SU-DHL-6 (cell line): ENCODE data around the gene THAP11.

ENCODE experiments used
- H2AFZ ChIP-seq: fragments of 200-600 bp; sonication (generic); 2 replicates; pipeline ENCODE4 v1.6.1; 2014; ENCODE audit warnings: low read depth, mild to moderate bottlenecking, moderate library complexity, mixed read lengths, antibody characterized with exemption, low read length; ENCODE audit not compliant: severe bottlenecking
- H3F3A ChIP-seq: fragments of 200-600 bp; shearing (Covaris generic); 2 replicates; pipeline ENCODE4 v1.6.0; 2016; ENCODE audit warnings: antibody characterized with exemption, mild to moderate bottlenecking; ENCODE audit not compliant: insufficient read depth
- H3K27ac ChIP-seq: fragments of 200-600 bp; sonication (generic); 2 replicates; pipeline ENCODE4 v1.5.1; 2016; ENCODE audit warnings: low read depth, mild to moderate bottlenecking, low read length, moderate library complexity, mixed read lengths
- H3K27me3 ChIP-seq: fragments of 200-600 bp; sonication (generic), shearing (Covaris generic); 2 replicates; pipeline ENCODE4 v1.6.0; 2014; ENCODE audit warnings: mild to moderate bottlenecking, low read length
- H3K36me3 ChIP-seq: fragments of 200-600 bp; sonication (generic); 2 replicates; pipeline ENCODE4 v1.6.1; 2014; ENCODE audit warnings: mild to moderate bottlenecking, low read length, mixed read lengths
- H3K4me2 ChIP-seq: fragments of 300-600, 200-600 bp; shearing (Covaris generic), sonication (generic); 2 replicates; pipeline ENCODE4 v1.6.0; 2014; ENCODE audit warnings: low read length, low read depth, mild to moderate bottlenecking; ENCODE audit not compliant: poor library complexity, severe bottlenecking
- H3K4me3 ChIP-seq: fragments of 200-600 bp; sonication (generic); 2 replicates; pipeline ENCODE4 v1.5.1; 2014; ENCODE audit warnings: antibody characterized with exemption, low read length, mild to moderate bottlenecking, mixed read lengths; ENCODE audit not compliant: insufficient read depth, poor library complexity, severe bottlenecking
- H3K79me2 ChIP-seq: fragments of 200-600 bp; sonication (generic); 2 replicates; pipeline ENCODE4 v1.6.1; 2014; ENCODE audit warnings: mild to moderate bottlenecking, low read length, moderate library complexity; ENCODE audit not compliant: insufficient read depth
- H3K9ac ChIP-seq: fragments of 200-600 bp; sonication (generic); 2 replicates; pipeline ENCODE4 v1.7.0; 2014; ENCODE audit warnings: mild to moderate bottlenecking, low read length
- H3K9me2 ChIP-seq: fragments of 200-600 bp; sonication (generic); replicated peaks from 2 replicates; pipeline ENCODE4 v1.6.1; 2014; ENCODE audit warnings: low read length; ENCODE audit not compliant: insufficient read depth
- H3K9me3 ChIP-seq: fragments of 200-600 bp; sonication (generic); 2 replicates; pipeline ENCODE4 v1.6.1; 2014; ENCODE audit warnings: low read length, mixed read lengths; ENCODE audit not compliant: insufficient read depth
- H4K20me1 ChIP-seq: fragments of 200-600 bp; sonication (generic); 2 replicates; pipeline ENCODE4 v1.6.1; 2014; ENCODE audit warnings: low read depth, mild to moderate bottlenecking, antibody characterized with exemption, low read length, moderate library complexity, mixed read lengths
- CTCF ChIP-seq: fragments of 200-600 bp; sonication (generic); IDR thresholded peaks from one replicate; pipeline ENCODE4 v1.5.1; 2017; ENCODE audit warnings: antibody characterized with exemption, mild to moderate bottlenecking, low read length, moderate library complexity; ENCODE audit not compliant: insufficient read depth, poor library complexity, severe bottlenecking
- EZH2phosphoT487 ChIP-seq: fragments of 200-600 bp; sonication (generic), shearing (Covaris generic); conservative IDR thresholded peaks from 2 replicates; pipeline ENCODE4 v1.6.1; 2018; ENCODE audit warnings: mild to moderate bottlenecking, antibody characterized with exemption, low read length, moderate library complexity, mixed read lengths

THAP11 gene

GRCh38 chr16:67807148-67807682, 34.9 kb upstream of the THAP11 start:
- no peaks in the 10 kb centered on the region for H3F3A ChIP-seq
- no peak overlapping the region for H3K27ac ChIP-seq
- no peaks in the 10 kb centered on the region for H3K36me3 ChIP-seq
- H3K27me3 ChIP-seq: no peaks in the 10 kb centered on the region
- TF ChIP-seq EZH2phosphoT487 (no peak), CTCF (no peak)
- peak overlapping the region; percentile 80 for H2AFZ ChIP-seq
- peak overlapping the region; percentile 83 for H3K4me3 ChIP-seq
- H3K9ac ChIP-seq: peak overlapping the region; percentile 81
- H3K9me2 ChIP-seq: no peaks in the 10 kb centered on the region
- peaks cover 9% of the 10 kb centered on the region; the same call in 1 of the 2 replicates for H3K79me2 ChIP-seq
- H3K4me2 ChIP-seq: peak overlapping the region; percentile 69
- no peaks in the 10 kb centered on the region for H4K20me1 ChIP-seq
- no peaks in the 10 kb centered on the region for H3K9me3 ChIP-seq

- Histone ChIP-seq H3K9ac (no peak overlapping the region), H3K36me3 (no peaks in the 10 kb centered on the region), H3K9me3 (no peaks in the 10 kb centered on the region), H4K20me1 (no peaks in the 10 kb centered on the region), H3K27me3 (no peaks in the 10 kb centered on the region), H3K4me2 (no peak overlapping the region), H3K79me2 (no peaks in the 10 kb centered on the region), H3K27ac (no peak overlapping the region), H3K9me2 (no peaks in the 10 kb centered on the region), H2AFZ (no peak overlapping the region), H3F3A (no peaks in the 10 kb centered on the region), H3K4me3 (no peak overlapping the region)
- TF ChIP-seq EZH2phosphoT487 (no peak), CTCF (no peak)
Measured at GRCh38 chr16:67811899-67812298, 30.2 kb upstream of the THAP11 start.

- no peaks in the 10 kb centered on the region for H3K27me3 ChIP-seq
- no peaks in the 10 kb centered on the region for H3K79me2 ChIP-seq
- no peaks in the 10 kb centered on the region for H3K9me2 ChIP-seq
- H4K20me1 ChIP-seq: no peaks in the 10 kb centered on the region
- H3K9me3 ChIP-seq: no peaks in the 10 kb centered on the region
- H3F3A ChIP-seq: no peaks in the 10 kb centered on the region
- no peak overlapping the region for H3K9ac ChIP-seq
- H3K4me2 ChIP-seq: no peak overlapping the region
- no peak overlapping the region for H2AFZ ChIP-seq
- no peak overlapping the region for H3K4me3 ChIP-seq
- no peaks in the 10 kb centered on the region for H3K36me3 ChIP-seq
- TF ChIP-seq EZH2phosphoT487 (no peak), CTCF (no peak)
- no peak overlapping the region for H3K27ac ChIP-seq
Measured at GRCh38 chr16:67814567-67814966, 27.6 kb upstream of the THAP11 start.
